BLaER1 treated with 17β-estradiol and CSF1 and Interleukin-3, amounts not matched to agents 10 nM and 100 nM (cell line): ENCODE data around the gene TIMM9.
"Not testable (repeated sequence)": the region's sequence is repeated elsewhere in the genome, so short reads cannot be mapped to it uniquely, and the experiment has no call there.

Experiments used
- H3K27ac ChIP-seq, 11 experiments: shearing (Covaris generic); formaldehyde crosslinking; 2 replicates each; pipeline ENCODE4 v1.8.1; 2022
- H3K27me3 ChIP-seq, 11 experiments: shearing (Covaris generic); formaldehyde crosslinking; 2 replicates each; pipeline ENCODE4 v1.8.1; 2022
- H3K36me3 ChIP-seq, 11 experiments: shearing (Covaris generic); formaldehyde crosslinking; 2 replicates each; pipeline ENCODE4 v1.8.1; 2022
- H3K4me1 ChIP-seq, 10 experiments: shearing (Covaris generic); formaldehyde crosslinking; 2 replicates each; pipeline ENCODE4 v1.8.1; 2022
- H3K4me2 ChIP-seq, 11 experiments: shearing (Covaris generic); formaldehyde crosslinking; 2 replicates each; pipeline ENCODE4 v1.8.1; 2022
- H3K4me3 ChIP-seq, 10 experiments: shearing (Covaris generic); formaldehyde crosslinking; 2 replicates each; pipeline ENCODE4 v1.8.1; 2022
- H3K9ac ChIP-seq, 11 experiments: shearing (Covaris generic); formaldehyde crosslinking; 2 replicates each; pipeline ENCODE4 v1.8.1; 2022
- H3K9me3 ChIP-seq, 11 experiments: shearing (Covaris generic); formaldehyde crosslinking; replicated peaks in 1 of 11; 2 replicates each; pipeline ENCODE4 v1.8.1; 2022
- H4K20me1 ChIP-seq, 11 experiments: shearing (Covaris generic); formaldehyde crosslinking; 2 replicates each; pipeline ENCODE4 v1.8.1; 2022
- Cebpa-rat ChIP-seq, 11 experiments: shearing (Covaris generic); IDR thresholded peaks; 2 replicates each; pipeline ENCODE4 v1.8.1; 2022

The TIMM9 gene

GRCh38 chr14:58390830-58391229 lies 36.5 kb downstream of the TIMM9 start:
- H3K4me2 ChIP-seq: no peak overlapping the region
- no peak overlapping the region for H3K9ac ChIP-seq
- no peak for TF ChIP-seq Cebpa-rat (IDR thresholded peaks at IDR 0.05)
- peaks cover 0 to 6% (median 4%) of the 10 kb centered on the region in 10 experiments; a peak in 15 of 20 replicates for H3K4me1 ChIP-seq
- no peaks in the 10 kb centered on the region for H4K20me1 ChIP-seq
- H3K27ac ChIP-seq: no peak overlapping the region
- H3K4me3 ChIP-seq: no peak overlapping the region
- no peaks in the 10 kb centered on the region for H3K9me3 ChIP-seq
- peaks cover 4 to 9% (median 7%) of the 10 kb centered on the region in 11 experiments for H3K27me3 ChIP-seq
- H3K36me3 ChIP-seq: peaks cover 0 to 22% (median 1%) of the 10 kb centered on the region in 11 experiments; a peak in 4 of 22 replicates

- no peak for TF ChIP-seq Cebpa-rat (IDR thresholded peaks at IDR 0.05)
- no peak overlapping the region for H3K27ac ChIP-seq
- no peak overlapping the region for H3K9ac ChIP-seq
- no peak overlapping the region for H3K4me2 ChIP-seq
- no peaks in the 10 kb centered on the region for H3K4me1 ChIP-seq
- peaks cover 47 to 99% (median 85%) of the 10 kb centered on the region in 11 experiments for H3K36me3 ChIP-seq
- no peaks in the 10 kb centered on the region for H3K27me3 ChIP-seq
- H3K4me3 ChIP-seq: no peak overlapping the region
- H4K20me1 ChIP-seq: peaks cover 0 to 37% (median 0%) of the 10 kb centered on the region in 11 experiments; a peak in 2 of 22 replicates
- no peaks in the 10 kb centered on the region for H3K9me3 ChIP-seq
These were observed 50.5 kb downstream of the TIMM9 start for GRCh38 chr14:58376791-58377190.

- TF ChIP-seq Cebpa-rat (IDR thresholded peaks at IDR 0.05): no peak
- no peak overlapping the region for H3K4me3 ChIP-seq
- peaks cover 0 to 13% (median 0%) of the 10 kb centered on the region in 11 experiments; a peak in 1 of 22 replicates for H4K20me1 ChIP-seq
- no peaks in the 10 kb centered on the region for H3K27me3 ChIP-seq
- no peak overlapping the region for H3K27ac ChIP-seq
- H3K36me3 ChIP-seq: peaks cover 76 to 98% (median 97%) of the 10 kb centered on the region in 11 experiments
- H3K4me1 ChIP-seq: no peaks in the 10 kb centered on the region; a peak in 1 of 20 replicates
- H3K9me3 ChIP-seq: no peaks in the 10 kb centered on the region
- no peak overlapping the region for H3K4me2 ChIP-seq
- no peak overlapping the region for H3K9ac ChIP-seq
These were observed 58.4 kb downstream of the TIMM9 start for GRCh38 chr14:58368956-58369355.

GRCh38 chr14:58367296-58367695 lies 60.0 kb downstream of the TIMM9 start:
- Histone ChIP-seq H3K36me3 (peaks cover 87 to 100% (median 96%) of the 10 kb centered on the region in 11 experiments), H3K4me1 (no peaks in the 10 kb centered on the region; a peak in 1 of 20 replicates), H3K4me2 (no peak overlapping the region), H3K9ac (no peak overlapping the region), H3K4me3 (no peak overlapping the region), H4K20me1 (peaks cover 0 to 12% (median 0%) of the 10 kb centered on the region in 11 experiments; a peak in 6 of 22 replicates), H3K9me3 (no peaks in the 10 kb centered on the region), H3K27ac (no peak overlapping the region), H3K27me3 (no peaks in the 10 kb centered on the region)
- TF ChIP-seq Cebpa-rat (IDR thresholded peaks at IDR 0.05): no peak

- Histone ChIP-seq H3K36me3 (peaks cover 88 to 100% (median 96%) of the 10 kb centered on the region in 11 experiments), H3K4me1 (no peaks in the 10 kb centered on the region; a peak in 1 of 20 replicates), H3K9ac (no peak overlapping the region), H3K4me3 (no peak overlapping the region), H3K4me2 (no peak overlapping the region), H3K27me3 (no peaks in the 10 kb centered on the region), H3K27ac (no peak overlapping the region), H4K20me1 (peaks cover 0 to 34% (median 0%) of the 10 kb centered on the region in 11 experiments; a peak in 6 of 22 replicates), H3K9me3 (no peaks in the 10 kb centered on the region)
- no peak for TF ChIP-seq Cebpa-rat (IDR thresholded peaks at IDR 0.05)
These were observed 63.0 kb downstream of the TIMM9 start for GRCh38 chr14:58364316-58364715.

GRCh38 chr14:58362798-58363412 lies 64.4 kb downstream of the TIMM9 start:
- Histone ChIP-seq H3K4me1 (no peaks in the 10 kb centered on the region; a peak in 1 of 20 replicates), H3K9ac (no peak overlapping the region), H3K9me3 (no peaks in the 10 kb centered on the region), H3K4me2 (no peak overlapping the region), H3K27me3 (no peaks in the 10 kb centered on the region), H4K20me1 (peaks cover 0 to 45% (median 0%) of the 10 kb centered on the region in 11 experiments; a peak in 6 of 22 replicates), H3K27ac (no peak overlapping the region), H3K4me3 (no peak overlapping the region), H3K36me3 (peaks cover 85 to 100% (median 96%) of the 10 kb centered on the region in 11 experiments)
- no peak for TF ChIP-seq Cebpa-rat (IDR thresholded peaks at IDR 0.05)

- not testable (repeated sequence) for H3K4me2 ChIP-seq, H3K4me1 ChIP-seq, H3K27ac ChIP-seq, H3K9me3 ChIP-seq, H3K4me3 ChIP-seq, H3K27me3 ChIP-seq, H3K9ac ChIP-seq
- Histone ChIP-seq H3K36me3 (peaks cover 85 to 100% (median 96%) of the 10 kb centered on the region in 11 experiments), H4K20me1 (peaks cover 0 to 51% (median 0%) of the 10 kb centered on the region in 11 experiments; a peak in 6 of 22 replicates)
These were observed 65.1 kb downstream of the TIMM9 start for GRCh38 chr14:58362272-58362671.
